Smooth muscle cell (in vitro differentiated cells): ENCODE results near the gene TCP11L1. TPM values are rescaled to one million over a fixed set of nuclear protein-coding genes. Genes with fewer than 3 reads are reported as not detected.
"Not testable (repeated sequence)": the region's sequence is repeated elsewhere in the genome, so short reads cannot be mapped to it uniquely, and the experiment has no call there.

Experiments used
- DNase-seq: peaks from one replicate; lab custom pipeline; 2025; ENCODE audit not compliant: unreplicated experiment; lab: John Stamatoyannopoulos, UW
- H2AFZ ChIP-seq: fragments of 200-600 bp; sonication (generic); 2 replicates; pipeline ENCODE4 v1.6.0; 2016; ENCODE audit warnings: antibody characterized with exemption, low read depth, mild to moderate bottlenecking
- H3F3A ChIP-seq: fragments of 200-600 bp; sonication (generic); 2 replicates; pipeline ENCODE4 v1.6.0; 2017; ENCODE audit warnings: antibody characterized with exemption, low read depth
- H3K27ac ChIP-seq: fragments of 200-600 bp; sonication (generic); 2 replicates; pipeline ENCODE4 v1.5.1; 2016; ENCODE audit warnings: low read depth, mild to moderate bottlenecking
- H3K27me3 ChIP-seq: fragments of 200-600 bp; sonication (generic); 2 replicates; pipeline ENCODE4 v1.6.1; 2016; ENCODE audit warnings: low read depth, mild to moderate bottlenecking
- H3K36me3 ChIP-seq: fragments of 200-600 bp; sonication (generic); 2 replicates; pipeline ENCODE4 v1.5.1; 2016; ENCODE audit warnings: low read depth
- H3K4me1 ChIP-seq: fragments of 200-600 bp; sonication (generic); 2 replicates; pipeline ENCODE4 v1.5.1; 2016; ENCODE audit warnings: low read depth
- H3K4me2 ChIP-seq: fragments of 200-600 bp; sonication (generic); 2 replicates; pipeline ENCODE4 v1.6.0; 2016; ENCODE audit warnings: mild to moderate bottlenecking
- H3K4me3 ChIP-seq: fragments of 200-600 bp; sonication (generic); 2 replicates; pipeline ENCODE4 v1.5.1; 2016; ENCODE audit warnings: mild to moderate bottlenecking
- H3K79me2 ChIP-seq: fragments of 200-600 bp; sonication (generic); 2 replicates; pipeline ENCODE4 v1.6.0; 2016; ENCODE audit warnings: low read depth, mild to moderate bottlenecking
- H3K9ac ChIP-seq: fragments of 200-600 bp; sonication (generic); 2 replicates; pipeline ENCODE4 v1.6.0; 2016; ENCODE audit warnings: low read depth
- H3K9me3 ChIP-seq: fragments of 200-600 bp; sonication (generic); replicated peaks from 2 replicates; pipeline ENCODE4 v1.5.1; 2016; ENCODE audit warnings: low read depth
- H4K20me1 ChIP-seq: fragments of 200-600 bp; sonication (generic); 2 replicates; pipeline ENCODE4 v1.6.0; 2016; ENCODE audit warnings: low read depth
- WGBS: methylation state at CpG from one replicate; pipeline ENCODE4 v1.1.7; 2016; ENCODE audit warnings: low lambda C conversion rate; 5-methylcytosine and 5-hydroxymethylcytosine counted together
- polyA plus RNA-seq: library from polyadenylated mRNA; unstranded; fragments of >200 nt; fragmentation: Nextera tagmentation; extraction: Ambion mirVana; gene quantifications from 2 replicates; pipeline ENCODE4 v1.2.1, GENCODE V29; 2016
- total RNA-seq: library from RNA; depleted of rRNA; stranded (reverse); fragments of >200 nt; gene quantifications from 2 replicates; pipeline ENCODE4 v1.2.3, GENCODE V29; 2014
- TF ChIP-seq, protein P1 (sequence below): fragments of 200-600 bp; sonication (generic); IDR thresholded peaks from 2 replicates; pipeline ENCODE4 v1.5.1; 2017; ENCODE audit warnings: borderline replicate concordance, mild to moderate bottlenecking, antibody characterized with exemption; ENCODE audit not compliant: insufficient read depth, poor library complexity, severe bottlenecking

Gene TCP11L1
- total and polyA plus RNA-seq, 2 experiments from 2014 or later = 7.4 to 25.4 TPM

DNA sequence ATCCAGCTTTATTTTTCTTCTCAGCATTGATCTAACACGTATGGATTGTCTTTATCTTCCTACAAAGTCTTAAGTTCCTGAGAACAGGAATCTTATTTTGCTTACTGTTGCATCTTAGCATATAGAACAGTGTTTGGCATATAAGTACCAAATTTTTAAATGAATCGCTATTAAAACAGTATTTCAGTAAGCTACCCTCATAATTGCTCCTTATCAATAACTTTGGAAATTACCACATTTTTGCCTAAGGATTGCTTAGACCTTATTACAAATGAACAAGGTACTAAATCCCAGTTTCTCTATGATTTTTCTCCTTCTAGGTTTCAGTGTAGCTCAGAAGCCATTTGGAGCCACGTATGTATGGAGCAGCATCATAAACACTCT, 14.0 kb upstream of the TCP11L1 start:
- no peak overlapping the region for H3K4me3 ChIP-seq
- no peak overlapping the region for H3K9ac ChIP-seq
- H3K9me3 ChIP-seq = no peaks in the 10 kb centered on the region
- WGBS = 85% methylated on average over 3 of the region's 3 CpGs
- no peaks in the 10 kb centered on the region for H3K79me2 ChIP-seq
- H3K4me1 ChIP-seq = peaks cover 9% of the 10 kb centered on the region
- no peak overlapping the region for H3K4me2 ChIP-seq
- H3K27ac ChIP-seq = no peak overlapping the region
- TF ChIP-seq, protein P1, sequence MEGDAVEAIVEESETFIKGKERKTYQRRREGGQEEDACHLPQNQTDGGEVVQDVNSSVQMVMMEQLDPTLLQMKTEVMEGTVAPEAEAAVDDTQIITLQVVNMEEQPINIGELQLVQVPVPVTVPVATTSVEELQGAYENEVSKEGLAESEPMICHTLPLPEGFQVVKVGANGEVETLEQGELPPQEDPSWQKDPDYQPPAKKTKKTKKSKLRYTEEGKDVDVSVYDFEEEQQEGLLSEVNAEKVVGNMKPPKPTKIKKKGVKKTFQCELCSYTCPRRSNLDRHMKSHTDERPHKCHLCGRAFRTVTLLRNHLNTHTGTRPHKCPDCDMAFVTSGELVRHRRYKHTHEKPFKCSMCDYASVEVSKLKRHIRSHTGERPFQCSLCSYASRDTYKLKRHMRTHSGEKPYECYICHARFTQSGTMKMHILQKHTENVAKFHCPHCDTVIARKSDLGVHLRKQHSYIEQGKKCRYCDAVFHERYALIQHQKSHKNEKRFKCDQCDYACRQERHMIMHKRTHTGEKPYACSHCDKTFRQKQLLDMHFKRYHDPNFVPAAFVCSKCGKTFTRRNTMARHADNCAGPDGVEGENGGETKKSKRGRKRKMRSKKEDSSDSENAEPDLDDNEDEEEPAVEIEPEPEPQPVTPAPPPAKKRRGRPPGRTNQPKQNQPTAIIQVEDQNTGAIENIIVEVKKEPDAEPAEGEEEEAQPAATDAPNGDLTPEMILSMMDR = no peak
- no peak overlapping the region for H2AFZ ChIP-seq
- H3F3A ChIP-seq = peaks cover 11% of the 10 kb centered on the region
- no peak for DNase-seq
- no peaks in the 10 kb centered on the region for H3K27me3 ChIP-seq
- no peaks in the 10 kb centered on the region for H4K20me1 ChIP-seq
- no peaks in the 10 kb centered on the region for H3K36me3 ChIP-seq

DNA sequence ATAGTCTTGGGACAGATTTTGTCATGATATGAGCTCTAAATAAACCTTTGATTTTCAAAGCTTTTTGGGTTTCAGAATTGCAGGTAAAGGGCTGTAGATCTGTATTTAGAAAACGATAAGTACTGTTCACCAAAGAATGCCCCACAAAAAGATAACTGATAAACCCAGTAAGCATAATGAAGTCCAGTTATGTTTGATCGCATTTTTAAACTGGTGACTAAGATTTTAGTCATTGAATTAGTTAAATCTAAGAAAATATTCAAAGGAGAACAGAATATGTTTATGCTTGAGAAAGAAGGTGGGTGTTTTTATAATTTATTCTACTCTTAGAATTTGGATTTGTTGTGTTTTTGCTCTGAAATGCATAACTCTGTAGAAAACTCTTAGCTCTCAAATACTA, 12.1 kb upstream of the TCP11L1 start:
- Histone ChIP-seq H3K4me1 (peaks cover 9% of the 10 kb centered on the region), H3K36me3 (no peaks in the 10 kb centered on the region), H3K9ac (no peak overlapping the region), H3K27me3 (no peaks in the 10 kb centered on the region), H3K79me2 (no peaks in the 10 kb centered on the region), H4K20me1 (no peaks in the 10 kb centered on the region), H2AFZ (no peak overlapping the region), H3K4me2 (no peak overlapping the region), H3K27ac (no peak overlapping the region), H3K4me3 (no peak overlapping the region), H3K9me3 (no peaks in the 10 kb centered on the region), H3F3A (peaks cover under 1% of the 10 kb centered on the region)
- DNase-seq = no peak
- TF ChIP-seq, protein P1 = no peak
- WGBS = 51% methylated on average over 2 of the region's 2 CpGs

DNA sequence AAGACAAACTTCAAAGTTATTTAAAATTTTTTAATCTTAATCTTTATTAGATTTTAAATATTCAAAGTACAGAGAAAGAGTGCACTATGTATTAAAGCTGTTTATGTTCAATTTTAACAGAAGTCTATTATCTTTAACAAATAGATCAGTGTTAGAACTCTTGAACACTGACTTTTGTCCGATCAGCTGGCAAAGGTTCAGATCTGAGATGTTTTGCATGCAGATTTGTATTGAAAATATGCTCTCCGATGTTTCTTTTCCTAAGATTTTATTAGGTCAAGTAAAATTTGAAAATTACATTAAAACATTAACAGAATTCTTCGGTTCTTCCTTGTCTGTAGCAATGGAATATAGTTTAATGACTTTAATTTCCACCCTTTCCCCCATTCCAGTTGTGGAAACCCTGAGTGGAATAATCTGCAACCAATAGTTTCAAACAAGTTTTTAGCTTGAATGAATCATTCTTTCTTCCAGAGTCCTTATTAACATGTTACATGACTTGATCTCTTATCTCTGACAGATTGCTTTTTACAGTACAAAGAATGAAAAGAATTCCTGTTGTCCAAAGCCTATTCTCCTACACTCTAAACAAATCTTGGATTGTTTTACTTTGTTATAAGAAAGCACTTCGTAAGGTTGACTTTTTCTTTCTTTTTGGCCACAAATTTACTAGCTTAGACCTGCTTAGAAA, 11.4 kb upstream of the TCP11L1 start:
- WGBS = 78% methylated on average over 4 of the region's 4 CpGs
- no peak for DNase-seq
- Histone ChIP-seq H3K36me3 (no peaks in the 10 kb centered on the region), H3K4me1 (peaks cover 9% of the 10 kb centered on the region), H3K79me2 (no peaks in the 10 kb centered on the region), H3K27ac (no peak overlapping the region), H3F3A (no peaks in the 10 kb centered on the region), H4K20me1 (no peaks in the 10 kb centered on the region), H3K9ac (no peak overlapping the region), H3K4me3 (no peak overlapping the region), H2AFZ (no peak overlapping the region), H3K27me3 (no peaks in the 10 kb centered on the region), H3K9me3 (no peaks in the 10 kb centered on the region), H3K4me2 (peak overlapping the region; percentile 28)
- TF ChIP-seq, protein P1 = no peak

DNA sequence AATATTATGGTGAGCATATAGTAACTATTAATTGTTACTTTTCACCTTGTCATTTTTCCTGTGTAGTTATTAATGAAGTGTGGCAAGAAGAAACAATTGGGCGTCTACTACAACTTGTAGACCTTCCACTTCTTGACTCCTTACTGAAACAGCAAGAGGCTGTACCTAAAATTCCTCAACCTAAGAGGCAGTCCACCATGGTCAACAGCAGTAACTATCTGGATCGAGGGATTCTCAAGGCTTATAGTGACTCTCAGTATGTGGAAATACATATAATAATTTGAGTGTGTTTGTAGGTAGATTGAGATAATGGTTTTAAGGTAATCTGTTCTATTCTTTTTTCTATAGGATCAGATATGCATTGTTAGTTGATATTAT, 10.8 kb upstream of the TCP11L1 start:
- Histone ChIP-seq H3K9me3 (no peaks in the 10 kb centered on the region), H3K4me2 (peak overlapping the region; percentile 28), H3K79me2 (no peaks in the 10 kb centered on the region), H3K36me3 (no peaks in the 10 kb centered on the region), H3K4me3 (no peak overlapping the region), H3F3A (no peaks in the 10 kb centered on the region), H3K4me1 (peaks cover 9% of the 10 kb centered on the region), H2AFZ (no peak overlapping the region), H3K27ac (no peak overlapping the region), H4K20me1 (no peaks in the 10 kb centered on the region), H3K9ac (no peak overlapping the region), H3K27me3 (no peaks in the 10 kb centered on the region)
- TF ChIP-seq, protein P1 = no peak
- 85% methylated on average over 2 of the region's 2 CpGs for WGBS
- no peak for DNase-seq

DNA sequence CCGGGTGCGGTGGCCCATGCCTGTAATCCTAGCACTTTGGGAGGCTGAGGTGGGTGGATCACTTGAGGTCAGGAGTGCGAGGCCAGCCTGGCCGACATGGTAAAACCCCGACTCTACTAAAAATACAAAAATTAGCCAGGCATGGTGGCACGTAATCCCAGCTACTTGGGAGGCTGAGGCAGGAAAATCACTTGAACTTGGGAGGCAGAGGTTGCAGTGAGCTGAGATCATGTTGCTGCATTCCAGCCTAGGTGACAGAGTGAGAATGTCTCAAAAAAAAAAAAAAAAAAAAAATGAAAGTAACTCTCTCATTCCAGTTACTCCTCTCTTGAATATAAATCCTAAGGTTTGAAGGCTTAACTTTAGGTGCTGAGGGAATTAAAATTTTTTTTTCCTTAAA, 10.2 kb upstream of the TCP11L1 start:
- H3F3A ChIP-seq, H3K36me3 ChIP-seq, DNase-seq, H3K27me3 ChIP-seq, H3K9ac ChIP-seq, H3K9me3 ChIP-seq, H3K27ac ChIP-seq, H3K4me2 ChIP-seq, H3K79me2 ChIP-seq, H4K20me1 ChIP-seq, H3K4me3 ChIP-seq, H3K4me1 ChIP-seq, H2AFZ ChIP-seq: not testable (repeated sequence)
- 83% methylated on average over 6 of the region's 6 CpGs for WGBS
